ENCODE data around the gene ZNF281.
"Not testable (repeated sequence)": the region's sequence is repeated elsewhere in the genome, so short reads cannot be mapped to it uniquely, and the experiment has no call there.

Gene ZNF281

GRCh38 chr1:200429221-200429751 is 19.4 kb upstream of the ZNF281 start:
- no peak for DNase-seq

GRCh38 chr1:200428482-200429205 is 18.8 kb upstream of the ZNF281 start:
- DNase-seq: no peak

GRCh38 chr1:200427744-200428143 is 17.9 kb upstream of the ZNF281 start:
- DNase-seq: no peak

GRCh38 chr1:200426196-200426595 is 16.4 kb upstream of the ZNF281 start:
- DNase-seq: no peak

GRCh38 chr1:200423235-200423634 is 13.4 kb upstream of the ZNF281 start:
- DNase-seq: no peak

- DNase-seq: no peak
Observed at GRCh38 chr1:200422211-200422610, 12.4 kb upstream of the ZNF281 start.

- DNase-seq: no peak
Observed at GRCh38 chr1:200415789-200416593, 6.2 kb upstream of the ZNF281 start.

- no peak for DNase-seq
Observed at GRCh38 chr1:200415227-200415626, 5.4 kb upstream of the ZNF281 start.

- DNase-seq: no peak
Observed at GRCh38 chr1:200414657-200415056, 4.8 kb upstream of the ZNF281 start.

GRCh38 chr1:200413766-200414165 is 3.9 kb upstream of the ZNF281 start:
- not testable (repeated sequence) for DNase-seq

GRCh38 chr1:200411406-200412257 is 1.8 kb upstream of the ZNF281 start:
- no peak for DNase-seq

- no peak for DNase-seq
Observed at GRCh38 chr1:200410566-200410878, 686 bp upstream of the ZNF281 start.

- no peak for DNase-seq
Observed at GRCh38 chr1:200409203-200409760, 554 bp downstream of the ZNF281 start.

GRCh38 chr1:200406161-200406797 is 3.6 kb downstream of the ZNF281 start:
- DNase-seq: no peak

GRCh38 chr1:200405264-200405663 is 4.6 kb downstream of the ZNF281 start:
- no peak for DNase-seq

- DNase-seq: no peak
Observed at GRCh38 chr1:200401708-200402107, 8.1 kb downstream of the ZNF281 start.

GRCh38 chr1:200401263-200401662 is 8.6 kb downstream of the ZNF281 start:
- DNase-seq: no peak

GRCh38 chr1:200400556-200400955 is 9.3 kb downstream of the ZNF281 start:
- DNase-seq: no peak

GRCh38 chr1:200399860-200400259 is 10.0 kb downstream of the ZNF281 start:
- no peak for DNase-seq

- no peak for DNase-seq
Observed at GRCh38 chr1:200398373-200398772, 11.5 kb downstream of the ZNF281 start.

- DNase-seq: no peak
Observed at GRCh38 chr1:200392625-200393185, 17.1 kb downstream of the ZNF281 start.

GRCh38 chr1:200391747-200392146 is 18.1 kb downstream of the ZNF281 start:
- no peak for DNase-seq
